Endothelial cell of umbilical vein (primary cell): ENCODE results near the gene TEKTIP1. TPM values are rescaled to one million over a fixed set of nuclear protein-coding genes. Genes with fewer than 3 reads are reported as not detected.

Experiments used
- BruUV-seq: library from RNA; stranded (reverse); fragments of 400-500 nt; replicated peaks from 2 replicates; lab custom pipeline; 2021; lab: Mats Ljungman, UMichigan
- CTCF ChIA-PET: fragments of 300-600, 350-600 bp; sonication (Branson Sonifier 250); formaldehyde crosslinking; loops from one replicate; lab custom pipeline; 2021; ENCODE audit warnings: antibody characterized with exemption, inconsistent platforms; lab: Charles Lee
- POLR2A ChIA-PET: fragments of 300-600, 350-600 bp; sonication (Branson Sonifier 250); formaldehyde crosslinking; loops from one replicate; lab custom pipeline; 2021; ENCODE audit warnings: antibody characterized with exemption, inconsistent platforms; lab: Charles Lee
- DNase-seq: peaks from one replicate; pipeline ENCODE4 v3.0.0-alpha.2; 2011; ENCODE audit warnings: low read depth, low spot score
- FAIRE-seq: peaks from 2 replicates; lab custom pipeline; 2011; peaks lifted over from hg19 to GRCh38; lab: Jason Lieb, UNC
- H2AFZ ChIP-seq: 2 replicates; pipeline ENCODE4 v1.6.0; 2012; ENCODE audit warnings: low read depth, low read length, control low read depth, inconsistent platforms
- H3K27ac ChIP-seq: 2 replicates; pipeline ENCODE4 v1.5.1; 2011; ENCODE audit warnings: low read depth, mild to moderate bottlenecking, control low read depth, low read length, moderate library complexity; ENCODE audit not compliant: insufficient read depth
- H3K27me3 ChIP-seq, 2 experiments: 2 replicates each; pipeline versions ENCODE4 v1.6.0 to v1.6.1; 2011; ENCODE audit warnings: low read length in 2 of 2, mixed read lengths in 1 of 2; ENCODE audit not compliant: control insufficient read depth in 2 of 2, insufficient read depth in 2 of 2
- H3K36me3 ChIP-seq, 2 experiments: 2 replicates in 1 of 2; 3 replicates in 1 of 2; pipeline ENCODE4 v1.5.1; 2011; ENCODE audit warnings: low read length in 2 of 2, mild to moderate bottlenecking in 1 of 2, moderate library complexity in 1 of 2; ENCODE audit not compliant: control insufficient read depth in 2 of 2, insufficient read depth in 2 of 2; ENCODE audit errors: extremely low read depth in 1 of 2
- H3K4me1 ChIP-seq: 3 replicates; pipeline ENCODE4 v1.5.1; 2011; ENCODE audit warnings: mild to moderate bottlenecking, low read length; ENCODE audit not compliant: control insufficient read depth, insufficient read depth; ENCODE audit errors: extremely low read depth
- H3K4me2 ChIP-seq: 2 replicates; pipeline ENCODE4 v1.6.1; 2011; ENCODE audit warnings: low read length, control low read depth, mixed read lengths; ENCODE audit not compliant: insufficient read depth
- H3K4me3 ChIP-seq, 3 experiments: fragments of 200-600 bp in 1 of 3; sonication (generic), shearing (Covaris generic) in 1 of 3; replicated peaks in 1 of 3; 2 replicates each; pipeline ENCODE4 v1.5.1; 2011 to 2016; ENCODE audit warnings: control low read depth in 3 of 3, low read length in 3 of 3, mild to moderate bottlenecking in 2 of 3, inconsistent platforms in 1 of 3, low read depth in 1 of 3, moderate library complexity in 1 of 3; ENCODE audit not compliant: insufficient read depth in 1 of 3
- H3K79me2 ChIP-seq: 2 replicates; pipeline ENCODE4 v1.6.0; 2012; ENCODE audit warnings: low read length, inconsistent platforms; ENCODE audit not compliant: control insufficient read depth, insufficient read depth
- H3K9ac ChIP-seq: replicated peaks from 2 replicates; pipeline ENCODE3; 2011; ENCODE audit warnings: low read length, control low read depth; ENCODE audit not compliant: insufficient read depth; ENCODE audit errors: extremely low read depth
- H3K9me1 ChIP-seq: replicated peaks from 3 replicates; pipeline ENCODE4 v1.6.0; 2011; ENCODE audit warnings: mild to moderate bottlenecking, low read length; ENCODE audit not compliant: control insufficient read depth, insufficient read depth; ENCODE audit errors: extremely low read depth
- H3K9me3 ChIP-seq: replicated peaks from 2 replicates; pipeline ENCODE4 v1.5.1; 2012; ENCODE audit warnings: low read length, inconsistent platforms; ENCODE audit not compliant: control insufficient read depth, insufficient read depth
- H4K20me1 ChIP-seq: replicated peaks from 2 replicates; pipeline ENCODE3; 2011; ENCODE audit warnings: mild to moderate bottlenecking, low read length; ENCODE audit not compliant: control insufficient read depth, insufficient read depth; ENCODE audit errors: extremely low read depth
- CTCF ChIP-seq, 2 donors: IDR thresholded peaks; 1 replicate in 1 of 2; 2 replicates in 1 of 2; pipeline ENCODE4 v1.5.1; 2011; ENCODE audit warnings: low read length in 2 of 2, mild to moderate bottlenecking in 2 of 2, moderate library complexity in 2 of 2, control low read depth in 1 of 2, inconsistent platforms in 1 of 2, low read depth in 1 of 2; ENCODE audit not compliant: insufficient read depth in 1 of 2; ENCODE audit errors: extremely low read depth in 1 of 2
- EZH2 ChIP-seq: IDR thresholded peaks from 2 replicates; pipeline ENCODE4 v1.6.1; 2012; ENCODE audit warnings: borderline replicate concordance, low read depth, mild to moderate bottlenecking, moderate library complexity, low read length, inconsistent platforms; ENCODE audit not compliant: severe bottlenecking
- FOS ChIP-seq: IDR thresholded peaks from 2 replicates; pipeline ENCODE4 v1.6.1; 2011; ENCODE audit warnings: mild to moderate bottlenecking, low read length, moderate library complexity, borderline replicate concordance; ENCODE audit not compliant: insufficient read depth
- GATA2 ChIP-seq: IDR thresholded peaks from 2 replicates; pipeline ENCODE4 v1.7.0; 2011; ENCODE audit warnings: low read depth, mild to moderate bottlenecking, moderate library complexity, mixed read lengths, low read length; ENCODE audit not compliant: insufficient read length, insufficient read depth
- JUN ChIP-seq: IDR thresholded peaks from 2 replicates; pipeline ENCODE4 v1.6.1; 2011; ENCODE audit warnings: borderline replicate concordance, low read depth; ENCODE audit not compliant: insufficient read length, insufficient read depth
- MAX ChIP-seq: IDR thresholded peaks from 2 replicates; pipeline ENCODE4 v1.6.1; 2011; ENCODE audit not compliant: insufficient read depth, insufficient read length
- MYC ChIP-seq: IDR thresholded peaks from one replicate; pipeline ENCODE4 v1.6.1; 2011; ENCODE audit warnings: mild to moderate bottlenecking, low read depth, low read length
- POLR2AphosphoS5 ChIP-seq: IDR thresholded peaks from 2 replicates; pipeline ENCODE4 v1.6.1; 2012; ENCODE audit warnings: low read depth, mild to moderate bottlenecking, control low read depth, low read length, moderate library complexity; ENCODE audit not compliant: insufficient read depth
- dilution Hi-C: fragments of 300-500 bp; cut with MboI; formaldehyde crosslinking; loops from one replicate; pipeline ENCODE4 v1.15.0; 2019; ENCODE audit warnings: low sequenced_read_pairs; ENCODE audit not compliant: extremely low pct_ligation_motif_present
- intact Hi-C: fragments of 100-400 bp; cut with micrococcal nuclease; formaldehyde crosslinking; loops from one replicate; pipeline ENCODE4 v1.10.0; 2022
- polyA plus RNA-seq, 4 experiments: library from polyadenylated mRNA; depleted of rRNA in 3 of 4; stranded (reverse) in 3 of 4; unstranded in 1 of 4; fragments of >200 nt; gene quantifications; 2 replicates each; pipeline versions ENCODE4 v1.2.1 to v1.2.3, GENCODE V29; 2011 to 2012; ENCODE audit warnings: missing spikeins in 1 of 4
- total RNA-seq: library from RNA; stranded (reverse); gene quantifications from 2 replicates; pipeline ENCODE4 v1.2.3, GENCODE V29; 2021

The TEKTIP1 gene
- total and polyA plus RNA-seq, 2 donors (not counting 3 experiments of a cell fraction or from before 2014, with no cell fraction given) = 0.73 TPM; not detected in 1

- dilution Hi-C loops (no loop called here), intact Hi-C loops (no loop called here)
- no peak overlapping the region for H3K4me2 ChIP-seq
- H3K27ac ChIP-seq = no peak overlapping the region
- H3K4me3 ChIP-seq = no peak overlapping the region
- DNase-seq = no peak
- peaks cover 4% of the 10 kb centered on the region for H3K4me1 ChIP-seq
- BruUV-seq = no TSS peak
- no peaks in the 10 kb centered on the region for H4K20me1 ChIP-seq
- no peak for FAIRE-seq
- no peaks in the 10 kb centered on the region for H3K9me3 ChIP-seq
- H2AFZ ChIP-seq = no peak overlapping the region
- peaks cover 0 to 16% of the 10 kb centered on the region in 2 experiments for H3K36me3 ChIP-seq
- H3K9me1 ChIP-seq = no peaks in the 10 kb centered on the region
- TF ChIP-seq MYC (no peak), JUN (no peak), GATA2 (no peak), FOS (no peak), MAX (no peak), EZH2 (no peak), POLR2AphosphoS5 (no peak), CTCF (IDR thresholded peaks at IDR 0.05; ENCODE audit: extremely low read depth in 1 of 2, insufficient read depth in 1 of 2, low read depth in 1 of 2, low read length in 2 of 2) (no peak)
- H3K27me3 ChIP-seq = no peaks in the 10 kb centered on the region
- peaks cover 97% of the 10 kb centered on the region for H3K79me2 ChIP-seq
- POLR2A ChIA-PET = no interaction called here
- H3K9ac ChIP-seq = no peak overlapping the region
- CTCF ChIA-PET = no interaction called here
Measured at GRCh38 chr19:3511506-3512251, 27.3 kb upstream of the TEKTIP1 start.
